ENCODE results near the gene TMEM50B.
"Not testable (repeated sequence)": the region's sequence is repeated elsewhere in the genome, so short reads cannot be mapped to it uniquely, and the experiment has no call there.

Gene TMEM50B

DNA sequence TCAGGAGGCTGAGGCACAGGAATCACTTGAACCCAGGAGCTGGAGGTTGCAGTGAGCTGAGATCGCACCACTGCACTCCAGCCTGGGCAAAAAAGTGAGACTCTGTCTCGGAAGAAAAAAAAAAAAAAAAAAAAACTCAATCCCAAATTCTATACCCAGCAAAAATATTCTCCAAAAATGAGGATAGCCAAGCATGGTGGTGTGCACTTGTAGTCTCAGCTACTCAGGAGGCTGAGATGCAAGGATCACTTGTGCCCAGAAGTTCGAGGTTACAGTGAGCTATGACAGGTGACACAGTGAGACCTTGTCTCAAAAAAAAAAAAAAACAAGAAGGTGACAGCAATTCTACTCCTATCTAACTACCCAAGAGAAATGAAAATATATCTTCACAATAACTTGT lies 6.4 kb downstream of the TMEM50B start:
- Histone ChIP-seq H3K9ac (ENCODE audit: low read depth, low read length) (no peak overlapping the region), H3K9me3 (ENCODE audit: control insufficient read depth, insufficient read depth, low read length) (no peaks in the 10 kb centered on the region), H3K36me3 (ENCODE audit: control insufficient read depth, insufficient read depth, low read length) (no peaks in the 10 kb centered on the region), H3K4me1 (ENCODE audit: control insufficient read depth, insufficient read depth, low read length) (no peaks in the 10 kb centered on the region), H3K27me3 (ENCODE audit: control insufficient read depth, insufficient read depth, low read length) (no peaks in the 10 kb centered on the region), H3K4me3 (ENCODE audit: low read depth, low read length) (no peak overlapping the region)

DNA sequence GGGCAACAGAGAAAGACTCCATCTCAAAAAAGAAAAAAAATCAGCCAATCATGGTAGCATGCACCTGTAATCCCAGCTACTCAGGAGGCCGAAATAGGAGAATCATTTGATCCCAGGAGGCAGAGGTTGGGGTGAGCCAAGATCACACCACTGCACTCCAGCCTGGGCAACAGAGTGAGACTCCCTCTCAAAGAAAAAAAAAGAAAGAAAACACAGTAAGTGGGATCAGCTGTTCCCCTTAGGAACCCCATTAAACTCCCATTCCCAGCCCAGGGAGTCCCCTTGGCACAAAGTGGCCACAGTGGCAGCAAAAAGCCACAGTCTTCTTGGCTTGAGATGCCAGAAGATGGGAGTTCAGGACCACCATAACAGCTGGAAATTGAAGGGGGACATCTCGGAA lies 9.1 kb downstream of the TMEM50B start:
- Histone ChIP-seq H3K36me3 (ENCODE audit: control insufficient read depth, insufficient read depth, low read length) (no peaks in the 10 kb centered on the region), H3K27me3 (ENCODE audit: control insufficient read depth, insufficient read depth, low read length) (no peaks in the 10 kb centered on the region), H3K4me1 (ENCODE audit: control insufficient read depth, insufficient read depth, low read length) (no peaks in the 10 kb centered on the region), H3K4me3 (ENCODE audit: low read depth, low read length) (no peak overlapping the region), H3K9me3 (ENCODE audit: control insufficient read depth, insufficient read depth, low read length) (no peaks in the 10 kb centered on the region), H3K9ac (ENCODE audit: low read depth, low read length) (no peak overlapping the region)

DNA sequence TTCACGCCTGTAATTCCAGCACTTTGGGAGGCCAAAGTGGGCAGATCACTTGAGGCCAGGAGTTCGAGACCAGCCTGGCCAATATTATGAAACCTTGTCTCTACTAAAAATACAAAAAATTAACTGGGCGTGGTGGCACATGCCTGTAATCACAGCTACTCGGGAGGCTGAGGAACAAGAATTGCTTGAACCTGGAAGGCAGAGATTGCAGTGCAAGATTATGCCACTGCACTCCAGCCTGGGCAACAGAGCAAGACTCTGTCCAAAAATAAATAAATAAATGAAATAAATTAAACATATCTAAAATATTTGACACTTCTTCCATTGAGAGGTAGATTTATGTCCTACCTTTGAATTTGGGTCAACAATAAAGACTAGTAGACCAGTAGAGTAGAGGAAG lies 10.6 kb downstream of the TMEM50B start:
- H3K36me3 ChIP-seq (ENCODE audit: control insufficient read depth, insufficient read depth, low read length); H3K4me3 ChIP-seq (ENCODE audit: low read depth, low read length); H3K9ac ChIP-seq (ENCODE audit: low read depth, low read length); H3K9me3 ChIP-seq (ENCODE audit: control insufficient read depth, insufficient read depth, low read length); H3K4me1 ChIP-seq (ENCODE audit: control insufficient read depth, insufficient read depth, low read length); H3K27me3 ChIP-seq (ENCODE audit: control insufficient read depth, insufficient read depth, low read length): not testable (repeated sequence)

DNA sequence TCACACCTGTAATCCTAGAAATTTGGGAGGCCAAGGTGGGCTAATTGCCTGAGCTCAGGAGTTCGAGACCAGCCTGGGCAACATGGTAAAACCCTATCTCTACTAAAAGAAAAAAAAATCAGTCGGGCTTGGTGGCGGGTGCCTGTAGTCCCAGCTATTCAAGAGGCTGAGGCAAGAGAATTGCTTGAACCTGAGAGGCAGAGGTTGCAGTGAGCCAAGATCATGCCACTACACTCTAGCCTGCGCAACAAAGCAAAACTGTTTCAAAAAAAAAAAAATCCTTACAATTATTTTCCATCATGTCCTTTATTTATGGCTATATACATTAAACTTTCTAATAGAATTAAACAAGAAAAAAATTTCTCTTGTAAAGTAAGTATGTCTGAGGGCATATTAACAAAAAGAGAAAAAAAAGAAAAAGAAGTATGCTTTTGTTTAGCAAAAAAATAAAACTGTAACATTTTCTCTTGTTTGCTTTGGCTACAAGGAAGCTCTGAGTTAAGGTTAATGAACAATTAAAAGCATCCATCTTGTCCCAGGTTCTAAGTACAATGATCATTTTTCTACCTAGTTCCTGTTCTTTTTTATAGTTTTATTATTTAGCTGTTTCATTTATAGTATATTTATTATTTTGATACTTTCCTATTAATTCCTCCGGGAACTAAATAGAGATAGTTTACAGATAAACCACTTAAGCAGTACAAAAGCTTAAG lies 18.1 kb downstream of the TMEM50B start:
- H3K9ac ChIP-seq (ENCODE audit: low read depth, low read length): no peak overlapping the region
- H3K4me3 ChIP-seq (ENCODE audit: low read depth, low read length): no peak overlapping the region
- H3K27me3 ChIP-seq (ENCODE audit: control insufficient read depth, insufficient read depth, low read length): no peaks in the 10 kb centered on the region
- no peaks in the 10 kb centered on the region for H3K9me3 ChIP-seq (ENCODE audit: control insufficient read depth, insufficient read depth, low read length)
- no peaks in the 10 kb centered on the region for H3K36me3 ChIP-seq (ENCODE audit: control insufficient read depth, insufficient read depth, low read length)
- H3K4me1 ChIP-seq (ENCODE audit: control insufficient read depth, insufficient read depth, low read length): no peaks in the 10 kb centered on the region

DNA sequence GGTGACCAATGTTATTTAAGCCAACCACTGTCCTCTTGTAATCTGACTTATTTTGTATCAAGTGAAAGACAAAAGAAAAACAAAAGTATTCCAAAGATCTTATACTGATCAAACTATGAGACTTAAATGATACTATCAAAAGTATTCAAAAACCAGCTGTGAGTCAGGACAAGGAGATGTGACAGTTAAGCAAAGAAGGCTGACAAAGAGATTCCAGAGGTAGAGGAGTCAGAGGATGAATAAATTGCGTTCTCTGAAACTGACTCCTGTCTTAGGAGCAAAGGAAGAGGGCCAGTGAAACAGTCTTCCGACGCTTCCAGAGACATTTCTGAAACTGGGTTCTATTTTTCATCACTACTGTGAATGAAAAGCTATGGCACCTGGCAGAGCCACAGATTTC lies 20.9 kb downstream of the TMEM50B start:
- H3K4me1 ChIP-seq (ENCODE audit: control insufficient read depth, insufficient read depth, low read length): no peaks in the 10 kb centered on the region
- no peak overlapping the region for H3K4me3 ChIP-seq (ENCODE audit: low read depth, low read length)
- H3K27me3 ChIP-seq (ENCODE audit: control insufficient read depth, insufficient read depth, low read length): no peaks in the 10 kb centered on the region
- no peaks in the 10 kb centered on the region for H3K36me3 ChIP-seq (ENCODE audit: control insufficient read depth, insufficient read depth, low read length)
- H3K9ac ChIP-seq (ENCODE audit: low read depth, low read length): no peak overlapping the region
- H3K9me3 ChIP-seq (ENCODE audit: control insufficient read depth, insufficient read depth, low read length): no peaks in the 10 kb centered on the region

DNA sequence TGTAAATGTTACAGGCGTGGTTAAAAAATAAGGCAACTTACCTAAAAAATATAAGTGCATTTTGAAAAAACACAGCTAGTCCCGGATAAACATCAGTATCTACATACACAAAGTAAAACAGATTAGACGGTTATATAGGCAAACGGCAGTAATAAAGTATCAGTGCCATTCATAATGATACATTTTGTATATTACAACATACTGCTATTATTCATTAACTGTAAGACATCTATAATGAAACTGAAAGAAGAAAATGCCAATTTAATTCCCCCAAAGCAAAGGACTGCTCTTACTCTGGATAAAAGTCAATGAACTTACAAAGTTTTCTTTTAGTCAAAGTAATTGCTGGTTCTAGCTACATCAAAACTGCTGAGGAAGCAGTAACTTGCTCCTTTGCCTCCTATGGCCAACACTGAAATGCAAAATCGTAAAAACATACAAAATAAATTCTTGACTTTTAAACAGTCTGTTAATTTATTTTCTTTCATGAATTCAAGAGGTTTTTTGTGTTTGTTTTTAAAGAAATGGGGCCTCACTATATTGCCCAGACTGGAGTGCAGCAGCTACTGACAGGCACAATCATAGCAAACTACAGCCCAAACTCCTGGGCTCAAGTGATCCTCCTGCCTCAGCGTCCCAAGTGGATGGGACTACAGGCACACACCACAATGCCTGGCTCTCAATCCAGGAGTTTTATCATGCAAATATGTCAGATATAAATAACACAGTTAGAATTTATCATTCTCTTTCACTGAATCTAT lies 23.9 kb downstream of the TMEM50B start:
- H3K9me3 ChIP-seq (ENCODE audit: control insufficient read depth, insufficient read depth, low read length): no peaks in the 10 kb centered on the region
- no peaks in the 10 kb centered on the region for H3K4me1 ChIP-seq (ENCODE audit: control insufficient read depth, insufficient read depth, low read length)
- no peaks in the 10 kb centered on the region for H3K27me3 ChIP-seq (ENCODE audit: control insufficient read depth, insufficient read depth, low read length)
- H3K36me3 ChIP-seq (ENCODE audit: control insufficient read depth, insufficient read depth, low read length): no peaks in the 10 kb centered on the region
- H3K4me3 ChIP-seq (ENCODE audit: low read depth, low read length): no peak overlapping the region
- H3K9ac ChIP-seq (ENCODE audit: low read depth, low read length): no peak overlapping the region

DNA sequence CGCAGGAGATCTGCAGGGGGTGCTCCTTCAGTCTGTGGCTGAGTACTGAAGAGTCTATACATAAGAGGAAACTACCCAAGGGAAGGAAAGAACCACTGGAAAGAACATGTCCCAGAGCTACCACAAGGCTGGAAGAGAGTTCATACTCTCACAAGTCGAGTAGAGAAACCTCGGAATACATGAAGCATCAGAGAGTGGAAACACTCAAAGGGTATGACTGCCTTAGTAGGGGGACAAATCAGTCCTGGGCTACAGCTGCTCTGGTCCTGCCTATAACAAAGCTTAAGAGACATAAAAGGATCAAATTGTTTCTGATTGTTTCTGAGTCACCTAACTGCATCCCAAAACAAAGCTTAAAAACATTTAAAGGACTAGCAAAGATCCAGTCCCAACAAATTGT lies 27.4 kb downstream of the TMEM50B start:
- Histone ChIP-seq H3K4me1 (ENCODE audit: control insufficient read depth, insufficient read depth, low read length) (no peaks in the 10 kb centered on the region), H3K4me3 (ENCODE audit: low read depth, low read length) (no peak overlapping the region), H3K9me3 (ENCODE audit: control insufficient read depth, insufficient read depth, low read length) (no peaks in the 10 kb centered on the region), H3K27me3 (ENCODE audit: control insufficient read depth, insufficient read depth, low read length) (no peaks in the 10 kb centered on the region), H3K9ac (ENCODE audit: low read depth, low read length) (no peak overlapping the region), H3K36me3 (ENCODE audit: control insufficient read depth, insufficient read depth, low read length) (no peaks in the 10 kb centered on the region)

DNA sequence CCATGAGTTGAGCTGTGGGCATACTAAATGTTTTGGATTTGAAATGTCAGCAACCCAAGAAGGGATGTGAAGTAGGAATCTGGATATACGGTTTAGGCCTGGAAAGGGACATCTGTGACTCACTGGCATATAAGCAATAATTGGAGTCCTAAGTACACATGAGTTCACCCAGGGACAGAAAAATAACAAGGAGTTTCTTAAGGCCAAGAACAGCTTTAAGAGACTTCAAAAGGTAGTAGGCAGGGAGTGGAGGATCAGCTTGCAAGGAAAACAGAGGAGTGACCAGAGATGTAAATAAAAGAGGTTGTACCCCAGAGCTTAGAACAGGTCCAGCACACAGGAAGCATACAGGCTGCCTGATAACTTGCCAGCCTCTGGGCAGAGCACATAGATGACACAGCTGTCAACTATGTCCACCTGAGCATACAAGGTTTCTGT lies 28.1 kb downstream of the TMEM50B start:
- Histone ChIP-seq H3K9ac (ENCODE audit: low read depth, low read length) (no peak overlapping the region), H3K4me1 (ENCODE audit: control insufficient read depth, insufficient read depth, low read length) (no peaks in the 10 kb centered on the region), H3K9me3 (ENCODE audit: control insufficient read depth, insufficient read depth, low read length) (no peaks in the 10 kb centered on the region), H3K36me3 (ENCODE audit: control insufficient read depth, insufficient read depth, low read length) (no peaks in the 10 kb centered on the region), H3K4me3 (ENCODE audit: low read depth, low read length) (no peak overlapping the region), H3K27me3 (ENCODE audit: control insufficient read depth, insufficient read depth, low read length) (no peaks in the 10 kb centered on the region)

DNA sequence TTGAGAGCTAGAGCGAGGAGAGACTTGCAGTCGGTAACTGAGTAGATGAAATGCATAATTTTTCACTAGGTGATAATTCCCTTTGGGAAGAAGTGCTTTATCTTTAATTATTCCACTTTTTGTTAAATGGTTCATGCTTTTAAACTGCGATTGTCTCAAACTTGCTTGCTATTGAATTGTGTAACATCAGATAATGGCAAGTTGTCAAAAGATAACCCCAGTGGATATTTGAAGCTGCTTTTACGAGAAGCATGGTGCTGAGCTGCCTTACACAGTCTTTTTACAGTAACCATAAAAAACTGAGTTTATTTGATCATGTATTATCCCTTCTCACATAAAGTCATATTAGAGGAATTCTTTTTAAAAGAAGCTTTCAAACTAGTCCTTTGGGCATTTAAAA lies 30.2 kb downstream of the TMEM50B start:
- H3K9me3 ChIP-seq (ENCODE audit: control insufficient read depth, insufficient read depth, low read length): no peaks in the 10 kb centered on the region
- H3K36me3 ChIP-seq (ENCODE audit: control insufficient read depth, insufficient read depth, low read length): no peaks in the 10 kb centered on the region
- no peak overlapping the region for H3K9ac ChIP-seq (ENCODE audit: low read depth, low read length)
- H3K4me3 ChIP-seq (ENCODE audit: low read depth, low read length): no peak overlapping the region
- H3K4me1 ChIP-seq (ENCODE audit: control insufficient read depth, insufficient read depth, low read length): no peaks in the 10 kb centered on the region
- H3K27me3 ChIP-seq (ENCODE audit: control insufficient read depth, insufficient read depth, low read length): no peaks in the 10 kb centered on the region

DNA sequence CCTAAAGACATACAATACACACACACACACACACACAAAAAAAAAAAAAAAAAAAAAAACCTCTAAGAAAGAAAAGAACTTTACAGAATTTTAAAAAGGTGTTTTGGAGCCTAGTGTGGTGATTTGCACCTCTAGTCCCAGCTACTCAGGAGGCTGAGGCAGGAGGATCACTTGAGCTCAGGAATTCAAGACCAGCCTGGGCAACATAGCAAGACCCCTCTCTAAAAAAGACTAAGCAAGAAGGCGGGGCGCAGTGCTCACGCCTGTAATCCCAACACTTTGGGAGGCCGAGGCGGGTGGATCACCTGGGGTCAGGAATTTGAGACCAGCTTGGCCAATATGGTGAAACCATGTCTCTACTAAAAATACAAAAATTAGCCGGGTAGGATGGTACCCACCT lies 33.2 kb downstream of the TMEM50B start:
- H3K4me1 ChIP-seq (ENCODE audit: control insufficient read depth, insufficient read depth, low read length); H3K27me3 ChIP-seq (ENCODE audit: control insufficient read depth, insufficient read depth, low read length); H3K9ac ChIP-seq (ENCODE audit: low read depth, low read length); H3K36me3 ChIP-seq (ENCODE audit: control insufficient read depth, insufficient read depth, low read length); H3K9me3 ChIP-seq (ENCODE audit: control insufficient read depth, insufficient read depth, low read length); H3K4me3 ChIP-seq (ENCODE audit: low read depth, low read length): not testable (repeated sequence)

DNA sequence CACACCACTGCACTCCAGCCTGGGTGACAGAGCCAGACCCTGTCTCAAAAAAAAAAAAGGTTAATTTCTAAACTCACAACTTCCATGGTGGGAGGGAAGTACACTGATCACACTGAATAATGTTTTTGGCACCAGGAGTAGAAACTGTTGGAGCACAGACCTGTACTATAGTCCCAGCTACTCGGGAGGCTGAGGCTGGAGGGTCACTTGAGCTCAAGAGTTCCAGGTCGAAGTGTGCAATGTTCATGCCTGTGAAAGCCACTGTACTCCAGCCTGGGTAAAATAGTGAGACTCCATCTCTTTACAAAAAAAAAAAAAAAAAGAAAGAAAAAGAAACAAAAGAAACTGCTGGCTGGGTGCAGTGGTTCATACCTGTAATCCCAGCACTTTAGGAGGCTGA lies 35.3 kb downstream of the TMEM50B start:
- Histone ChIP-seq H3K27me3 (ENCODE audit: control insufficient read depth, insufficient read depth, low read length) (no peaks in the 10 kb centered on the region), H3K36me3 (ENCODE audit: control insufficient read depth, insufficient read depth, low read length) (no peaks in the 10 kb centered on the region), H3K9ac (ENCODE audit: low read depth, low read length) (no peak overlapping the region), H3K9me3 (ENCODE audit: control insufficient read depth, insufficient read depth, low read length) (no peaks in the 10 kb centered on the region), H3K4me3 (ENCODE audit: low read depth, low read length) (no peak overlapping the region), H3K4me1 (ENCODE audit: control insufficient read depth, insufficient read depth, low read length) (no peaks in the 10 kb centered on the region)

DNA sequence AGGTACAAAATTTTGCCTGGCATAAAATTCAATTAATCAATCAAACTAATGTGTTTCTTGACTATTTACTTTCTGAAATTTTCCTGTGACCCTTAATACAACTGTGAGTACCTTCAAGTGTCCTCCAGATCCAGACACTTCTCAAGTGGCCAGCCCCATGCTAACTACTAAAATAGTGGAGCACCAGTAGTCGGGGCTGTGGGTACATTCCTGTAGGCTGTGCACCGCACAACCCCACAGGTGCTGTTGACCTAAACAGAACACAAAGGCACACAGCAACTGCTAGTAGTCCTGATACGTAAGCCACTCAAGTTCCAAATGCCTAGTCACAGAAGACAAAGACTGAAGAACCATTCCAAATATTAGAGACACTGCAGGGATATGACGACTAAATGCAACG lies 36.6 kb downstream of the TMEM50B start:
- H3K36me3 ChIP-seq (ENCODE audit: control insufficient read depth, insufficient read depth, low read length): peaks cover 3% of the 10 kb centered on the region
- no peak overlapping the region for H3K4me3 ChIP-seq (ENCODE audit: low read depth, low read length)
- H3K4me1 ChIP-seq (ENCODE audit: control insufficient read depth, insufficient read depth, low read length): no peaks in the 10 kb centered on the region
- H3K9ac ChIP-seq (ENCODE audit: low read depth, low read length): no peak overlapping the region
- H3K27me3 ChIP-seq (ENCODE audit: control insufficient read depth, insufficient read depth, low read length): no peaks in the 10 kb centered on the region
- no peaks in the 10 kb centered on the region for H3K9me3 ChIP-seq (ENCODE audit: control insufficient read depth, insufficient read depth, low read length)
